ENCODE data around the gene SMG6. TPM values are rescaled to one million over a fixed set of nuclear protein-coding genes. Genes with fewer than 3 reads are reported as not detected.

Gene SMG6
- total and polyA plus RNA-seq, 2 of the 4 experiments (the other 2 are of a cell fraction): 16.3 to 30.3 TPM

GRCh38 chr17:2175294-2175628 lies 128.3 kb downstream of the SMG6 start:
- intact Hi-C loops (cut with micrococcal nuclease) (loop anchor here (2.0 kb wide), 1 partner anchor 108 kb away; no protein-coding TSS in a partner anchor), in situ Hi-C loops (cut with MboI; ENCODE audit: low sequenced_read_pairs) (loop anchor here (10.0 kb wide), 1 partner anchor 110 kb away; no protein-coding TSS in a partner anchor), dilution Hi-C loops (cut with HindIII; ENCODE audit: low sequenced_read_pairs, unreplicated experiment) (no loop called here)
- Histone ChIP-seq H4K20me1 (ENCODE audit: insufficient read depth, low read length) (no peaks in the 10 kb centered on the region), H2BK15ac (ENCODE audit: low read depth, low read length) (peak overlapping the region; percentile 98), H3K23ac (ENCODE audit: low read depth, low read length) (peak overlapping the region; percentile 96), H3K27me3 (ENCODE audit: control insufficient read depth, insufficient read depth, low read length) (no peaks in the 10 kb centered on the region), H2AFZ (replicated peaks; ENCODE audit: low read length, poor library complexity) (peak overlapping the region; percentile 74), H3K4me1 (ENCODE audit: control insufficient read depth, insufficient read depth, low read length) (peaks cover 61% of the 10 kb centered on the region), H3K9me1 (ENCODE audit: insufficient read depth, low read length) (peaks cover 47% of the 10 kb centered on the region), H2AK9ac (replicated peaks; ENCODE audit: low read depth, low read length, poor library complexity) (peak overlapping the region; percentile 62), H3K36me3 (ENCODE audit: control insufficient read depth, insufficient read depth, low read length) (peaks cover under 1% of the 10 kb centered on the region; the same call in 1 of the 2 replicates), H2BK120ac (ENCODE audit: low read depth, low read length) (peak overlapping the region; percentile 96), H3K56ac (ENCODE audit: extremely low read depth, insufficient read depth, low read length) (peak overlapping the region; percentile 49), H4K5ac (ENCODE audit: low read depth, low read length) (peak overlapping the region; percentile 20), H4K91ac (ENCODE audit: insufficient read depth, low read depth, low read length) (peak overlapping the region; percentile 90), H3K4me2 (ENCODE audit: low read depth, low read length) (peak overlapping the region; percentile 43), H3K9ac (ENCODE audit: low read depth, low read length) (peak overlapping the region; percentile 12; the same call in 1 of the 2 replicates), H3K4ac (ENCODE audit: low read depth, low read length) (peak overlapping the region; percentile 83), H3K4me3 (ENCODE audit: insufficient read depth, low read depth, low read length) (no peak overlapping the region), H3K14ac (replicated peaks; ENCODE audit: low read depth, low read length) (peak overlapping the region; percentile 90), H3K79me1 (ENCODE audit: low read depth in 1 of 2, low read length in 2 of 2) (peaks cover 36 to 83% of the 10 kb centered on the region in 2 experiments), H2AK5ac (ENCODE audit: low read depth, low read length) (peak overlapping the region; percentile 97), H3K27ac (ENCODE audit: insufficient read depth, low read length) (peak overlapping the region; percentile 82), H3K9me3 (ENCODE audit: control insufficient read depth, insufficient read depth, low read length) (no peaks in the 10 kb centered on the region), H2BK5ac (ENCODE audit: low read depth, low read length, poor library complexity, severe bottlenecking) (peak overlapping the region; percentile 80), H4K8ac (ENCODE audit: low read depth in 2 of 2, low read length in 2 of 2) (peak overlapping the region; percentile 70 to 90), H2BK20ac (ENCODE audit: low read depth, low read length) (peak overlapping the region; percentile 81), H3K18ac (ENCODE audit: low read depth, low read length) (peak overlapping the region; percentile 32)
- ATAC-seq (ENCODE audit: low read depth) (no peak), DNase-seq (no peak)
- TF ChIP-seq CEBPB (IDR thresholded peaks at IDR 0.05; ENCODE audit: low read depth, low read length): no peak
- TF ChIP-seq POLR2A (IDR thresholded peaks at IDR 0.05; ENCODE audit: low read depth, low read length): peak; percentile 8; the same call in 1 of the 2 replicates
- WGBS, 2 experiments (ENCODE audit: extremely low coverage in 2 of 2, insufficient read length in 1 of 2): no CpG with 5 or more reads among the region's 5 CpGs
- POLR2A ChIA-PET (ENCODE audit: unreplicated experiment): interaction anchor here (1.1 to 1.6 kb wide), 2 partner anchors 17 to 39 kb away, joined by 3 to 7 read pairs; no protein-coding TSS in a partner anchor
- CTCF ChIA-PET: interaction anchor here (1.7 kb wide), 1 partner anchor 65 kb away, joined by 5 read pairs; no protein-coding TSS in a partner anchor
- no TSS peak for BruUV-seq (replicated peaks)
